GM04503 (cell line): ENCODE data around the gene IKBIP.

Source experiments
- DNase-seq: peaks from one replicate; pipeline ENCODE4 v3.0.0-alpha.2; 2012; ENCODE audit warnings: low read depth

Gene IKBIP

GRCh38 chr12:98575013-98575412, 69.6 kb downstream of the IKBIP start:
- no peak for DNase-seq
